GM10847 (cell line): ENCODE measurements around the gene P2RY11.

Source experiments
- POLR2A ChIP-seq: IDR thresholded peaks from 2 replicates; pipeline ENCODE4 v1.6.1; 2011; ENCODE audit not compliant: insufficient read length; ENCODE audit errors: extremely low read depth

P2RY11 gene

DNA sequence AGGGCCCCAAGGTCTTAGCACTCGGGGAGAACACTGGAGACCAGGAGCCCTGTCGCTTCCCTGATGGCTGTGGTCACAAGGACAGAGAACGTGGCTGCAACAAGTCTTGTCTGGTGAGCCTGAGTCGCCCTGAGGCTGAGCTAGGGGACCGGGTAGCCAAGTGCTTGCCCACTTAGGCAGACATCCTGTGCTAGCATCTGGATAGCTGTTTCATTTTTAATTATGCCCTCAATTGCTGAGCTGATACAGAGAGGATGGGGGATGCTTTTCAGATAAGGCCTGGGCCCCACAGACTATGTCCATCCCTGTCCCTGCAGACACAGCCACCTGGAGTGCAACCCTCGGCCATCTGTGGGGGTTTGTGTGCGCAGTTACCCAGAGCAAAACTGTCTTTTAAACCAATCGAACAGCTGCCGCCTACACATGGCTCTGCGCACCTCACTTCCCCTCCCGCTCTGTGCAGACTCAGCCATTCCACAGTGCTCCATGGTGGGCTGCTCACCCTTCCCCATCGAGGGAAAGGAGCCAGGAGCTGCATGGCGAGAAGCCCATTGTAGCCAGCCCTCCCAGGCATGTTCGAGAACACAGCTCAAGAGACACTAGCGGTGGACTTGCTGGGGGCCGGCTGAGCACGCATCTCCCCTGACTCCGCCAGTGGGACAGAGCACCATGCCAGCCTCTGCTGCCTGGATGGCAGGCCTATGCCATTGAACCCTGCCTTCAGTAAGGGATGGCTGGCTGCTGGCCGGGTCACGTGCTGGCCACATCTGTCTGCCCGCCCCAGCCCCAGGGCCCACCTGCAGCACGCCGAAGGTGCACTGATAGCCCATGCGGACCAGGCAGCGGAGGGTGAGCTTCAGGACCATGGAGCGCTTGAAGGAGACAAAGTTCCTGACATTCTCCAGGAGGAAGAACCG lies 27.6 kb downstream of the P2RY11 start:
- TF ChIP-seq POLR2A: no peak

DNA sequence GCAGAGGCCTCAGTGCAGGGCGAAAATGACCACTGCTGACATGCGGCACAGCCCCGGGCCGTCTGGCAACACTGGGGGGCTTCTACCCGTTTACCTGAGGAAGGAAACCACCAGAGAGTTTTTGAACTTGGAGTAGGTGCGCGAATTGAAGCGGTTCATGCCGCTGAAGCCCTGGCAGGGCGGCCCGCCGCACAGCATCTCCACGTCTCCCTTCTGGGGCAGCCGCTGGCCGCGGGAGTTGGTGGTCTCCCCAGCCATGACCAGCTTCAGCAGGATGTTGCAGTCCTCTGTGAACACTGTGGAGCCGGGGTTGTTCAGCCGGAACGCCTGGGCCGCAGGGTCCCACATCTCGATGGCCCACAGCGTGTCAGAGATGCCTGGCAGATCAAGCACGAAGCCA lies 28.5 kb downstream of the P2RY11 start:
- no peak for TF ChIP-seq POLR2A

DNA sequence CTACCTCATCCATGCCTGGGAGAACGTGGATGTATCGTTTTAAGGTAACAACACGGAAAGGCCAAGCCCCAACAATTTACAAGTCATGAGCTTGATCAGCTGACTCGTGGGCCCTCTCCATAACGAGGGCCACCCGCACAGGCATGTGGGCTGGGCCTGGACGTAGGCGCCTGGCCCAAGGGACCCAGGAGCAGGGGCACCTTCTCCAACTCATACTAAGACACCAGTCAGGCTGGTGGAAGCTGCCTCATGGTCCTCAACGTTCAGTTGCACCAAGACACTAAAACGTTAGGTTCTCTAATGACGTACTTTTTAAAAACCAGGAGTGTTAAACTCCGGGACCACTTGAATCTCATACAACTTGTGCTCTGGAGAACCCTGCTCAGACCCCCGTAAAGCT lies 30.0 kb downstream of the P2RY11 start:
- no peak for TF ChIP-seq POLR2A

- no peak for TF ChIP-seq POLR2A
Measured at GRCh38 chr19:10141973-10142372, 30.5 kb downstream of the P2RY11 start.

DNA sequence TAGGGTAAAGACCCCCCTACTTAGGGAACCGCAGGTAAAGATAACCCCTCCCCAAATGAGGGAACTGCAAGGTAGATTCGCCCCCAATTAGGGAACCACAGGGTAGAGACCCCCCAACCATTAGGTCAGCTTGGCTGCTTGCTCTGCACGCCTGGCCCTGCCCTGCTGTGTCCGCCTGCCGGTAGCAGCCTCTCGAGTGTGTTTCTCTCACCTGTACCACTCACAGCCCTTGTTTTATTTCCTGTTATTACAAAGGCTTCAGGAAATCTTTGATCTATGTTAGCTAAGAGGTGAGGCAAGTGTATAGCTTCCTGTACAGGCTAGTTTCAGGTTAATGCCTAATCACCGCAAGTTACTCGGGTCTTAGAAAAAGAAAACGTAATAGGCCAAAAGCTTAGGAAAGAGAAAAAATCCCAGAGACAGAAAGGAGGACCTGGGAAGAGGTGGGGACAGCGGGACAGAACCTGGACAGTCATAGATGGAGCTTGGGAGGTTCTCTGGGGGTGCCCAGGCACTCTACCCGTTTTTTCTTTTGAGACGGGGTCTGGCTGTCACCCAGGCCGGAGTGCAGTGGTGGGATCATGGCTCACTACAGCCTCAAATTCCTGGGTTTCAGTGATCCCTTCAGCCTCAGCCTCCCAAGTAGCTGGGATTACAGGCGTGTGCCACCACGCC lies 31.3 kb downstream of the P2RY11 start:
- no peak for TF ChIP-seq POLR2A

- no peak for TF ChIP-seq POLR2A
Measured at GRCh38 chr19:10143681-10144080, 32.2 kb downstream of the P2RY11 start.

GRCh38 chr19:10144361-10144760 lies 32.9 kb downstream of the P2RY11 start:
- TF ChIP-seq POLR2A: no peak

GRCh38 chr19:10145031-10145430 lies 33.5 kb downstream of the P2RY11 start:
- no peak for TF ChIP-seq POLR2A

- TF ChIP-seq POLR2A: no peak
Measured at GRCh38 chr19:10146142-10146541, 34.6 kb downstream of the P2RY11 start.

GRCh38 chr19:10149427-10149826 lies 37.9 kb downstream of the P2RY11 start:
- TF ChIP-seq POLR2A: no peak

GRCh38 chr19:10151521-10151920 lies 40.0 kb downstream of the P2RY11 start:
- TF ChIP-seq POLR2A: no peak

- no peak for TF ChIP-seq POLR2A
Measured at GRCh38 chr19:10152100-10152499, 40.6 kb downstream of the P2RY11 start.

DNA sequence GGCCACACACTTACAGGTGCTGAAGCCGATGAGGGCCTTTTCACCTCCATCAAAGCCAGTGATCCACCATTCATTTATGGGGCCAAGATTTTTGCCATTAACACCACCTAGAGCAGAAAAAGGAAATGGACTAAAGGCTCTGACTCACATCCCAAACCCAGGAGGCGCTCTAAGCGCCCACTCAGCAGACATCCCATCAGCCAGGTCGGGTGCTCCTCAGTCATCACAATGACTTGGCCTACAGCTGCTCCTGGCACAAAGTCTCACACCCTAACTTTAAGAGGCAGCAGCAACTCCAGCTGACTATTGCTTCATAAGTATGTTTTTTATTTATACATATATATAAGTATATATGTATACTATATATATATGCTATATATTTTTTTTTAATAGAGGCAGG lies 44.3 kb downstream of the P2RY11 start:
- no peak for TF ChIP-seq POLR2A

DNA sequence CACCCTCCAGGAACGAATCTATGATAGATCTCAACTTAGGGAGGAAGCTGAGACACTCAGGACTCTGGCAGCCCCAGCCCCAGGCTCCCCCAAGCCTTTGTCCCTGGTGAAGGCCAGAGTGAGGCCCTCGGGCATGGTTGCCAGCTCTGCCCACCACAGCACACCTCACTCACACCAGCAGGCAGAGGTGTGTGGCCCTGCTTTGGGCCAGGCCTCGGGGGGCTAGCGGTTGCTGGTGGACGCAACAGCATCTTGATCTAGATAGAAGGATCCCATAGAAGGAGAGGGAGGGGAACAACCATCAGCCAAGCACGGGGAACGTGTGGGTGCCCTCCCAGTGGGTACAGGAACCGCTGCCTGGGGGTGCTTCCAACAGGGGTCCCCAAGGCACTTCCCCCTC lies 46.6 kb downstream of the P2RY11 start:
- TF ChIP-seq POLR2A: no peak

DNA sequence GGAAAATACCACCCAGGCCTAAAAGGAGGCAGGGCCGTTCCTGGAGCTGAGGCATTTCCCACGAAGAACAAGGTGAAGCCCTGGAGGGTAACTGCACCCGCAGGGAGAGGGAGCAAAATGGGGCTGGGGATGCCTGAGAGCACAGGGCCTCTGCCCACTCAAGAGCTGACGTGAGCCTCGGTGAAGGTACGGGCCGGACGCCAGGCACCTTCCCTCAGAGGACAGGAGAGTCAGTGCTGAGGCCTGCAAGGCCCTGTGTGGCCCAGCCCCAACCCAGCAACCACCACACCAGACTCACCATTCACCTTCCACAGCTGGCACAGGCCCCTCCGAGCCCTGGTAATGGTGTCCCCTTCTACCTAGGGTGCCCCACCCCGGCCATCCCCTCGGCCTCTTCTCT lies 47.0 kb downstream of the P2RY11 start:
- no peak for TF ChIP-seq POLR2A

DNA sequence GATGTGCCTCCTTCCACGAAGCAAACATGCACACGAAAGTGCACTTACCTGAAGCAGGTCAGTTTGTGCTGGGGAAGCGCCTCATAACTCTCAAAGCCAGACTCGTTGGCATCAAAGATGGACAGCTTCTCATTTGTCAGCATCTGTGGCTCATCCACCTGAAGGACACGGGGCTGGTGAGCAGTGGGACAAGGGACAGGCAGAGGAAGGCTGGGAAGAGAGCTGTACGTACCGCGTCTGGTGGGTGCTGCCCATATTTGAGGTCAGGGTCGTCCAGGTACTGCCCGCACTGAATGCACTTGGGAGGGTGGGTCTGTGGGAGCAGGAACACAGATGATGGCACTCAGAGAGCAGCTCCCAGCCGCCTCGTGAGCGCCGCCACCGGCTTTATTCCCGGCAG lies 48.1 kb downstream of the P2RY11 start:
- TF ChIP-seq POLR2A: no peak
